ENCODE results near the gene SND1. TPM values are rescaled to one million over a fixed set of nuclear protein-coding genes. Genes with fewer than 3 reads are reported as not detected.

SND1 gene
- total and polyA plus RNA-seq, 2 donors (not counting 3 experiments of a cell fraction or from before 2014, with no cell fraction given) = 116 to 249 TPM

GRCh38 chr7:127758845-127759244 lies 106.9 kb downstream of the SND1 start:
- H3K9me1 ChIP-seq (replicated peaks; ENCODE audit: control insufficient read depth, extremely low read depth, insufficient read depth, low read length) = no peaks in the 10 kb centered on the region
- H3K79me2 ChIP-seq (ENCODE audit: control insufficient read depth, insufficient read depth, low read length) = peaks cover 74% of the 10 kb centered on the region
- no peak overlapping the region for H3K27ac ChIP-seq (ENCODE audit: insufficient read depth, low read depth, low read length)
- intact Hi-C loops (cut with micrococcal nuclease) (no loop called here), dilution Hi-C loops (cut with MboI; ENCODE audit: extremely low pct_ligation_motif_present, low sequenced_read_pairs) (no loop called here)
- TF ChIP-seq MYC (IDR thresholded peaks at IDR 0.05; ENCODE audit: low read depth, low read length) = no peak
- no peak for TF ChIP-seq POLR2A (IDR thresholded peaks at IDR 0.05; ENCODE audit: low read depth, low read length)
- no peak for TF ChIP-seq FOS (IDR thresholded peaks at IDR 0.05; ENCODE audit: borderline replicate concordance, insufficient read depth, low read length)
- TF ChIP-seq JUN (IDR thresholded peaks at IDR 0.05; ENCODE audit: borderline replicate concordance, insufficient read depth, insufficient read length, low read depth) = no peak
- H3K4me1 ChIP-seq (ENCODE audit: control insufficient read depth, extremely low read depth, insufficient read depth, low read length) = no peaks in the 10 kb centered on the region
- H3K9me3 ChIP-seq (replicated peaks; ENCODE audit: control insufficient read depth, insufficient read depth, low read length) = no peaks in the 10 kb centered on the region
- no peak overlapping the region for H2AFZ ChIP-seq (ENCODE audit: low read depth, low read length)
- no TSS peak for BruUV-seq (replicated peaks)
- no peak for FAIRE-seq
- CTCF ChIA-PET = no interaction called here
- no peak overlapping the region for H3K4me3 ChIP-seq (replicated peaks in 1 of 3; ENCODE audit: insufficient read depth in 1 of 3, low read depth in 1 of 3, low read length in 3 of 3)
- no peak overlapping the region for H3K9ac ChIP-seq (replicated peaks; ENCODE audit: extremely low read depth, insufficient read depth, low read length)
- no peaks in the 10 kb centered on the region for H3K27me3 ChIP-seq (ENCODE audit: control insufficient read depth in 2 of 2, insufficient read depth in 2 of 2, low read length in 2 of 2)
- no peaks in the 10 kb centered on the region for H3K36me3 ChIP-seq (ENCODE audit: control insufficient read depth in 2 of 2, extremely low read depth in 1 of 2, insufficient read depth in 2 of 2, low read length in 2 of 2)
- no peak for DNase-seq (ENCODE audit: low read depth, low spot score)
- POLR2A ChIA-PET = no interaction called here
- H4K20me1 ChIP-seq (replicated peaks; ENCODE audit: control insufficient read depth, extremely low read depth, insufficient read depth, low read length) = no peaks in the 10 kb centered on the region
- no peak overlapping the region for H3K4me2 ChIP-seq (ENCODE audit: insufficient read depth, low read length)

GRCh38 chr7:127759945-127760421 lies 108.0 kb downstream of the SND1 start:
- DNase-seq (ENCODE audit: low read depth, low spot score) (no peak), FAIRE-seq (no peak)
- no peaks in the 10 kb centered on the region for H3K9me3 ChIP-seq (replicated peaks; ENCODE audit: control insufficient read depth, insufficient read depth, low read length)
- dilution Hi-C loops (cut with MboI; ENCODE audit: extremely low pct_ligation_motif_present, low sequenced_read_pairs) (no loop called here), intact Hi-C loops (cut with micrococcal nuclease) (no loop called here)
- no peak overlapping the region for H3K4me2 ChIP-seq (ENCODE audit: insufficient read depth, low read length)
- ChIA-PET CTCF (no interaction called here), POLR2A (no interaction called here)
- H3K4me1 ChIP-seq (ENCODE audit: control insufficient read depth, extremely low read depth, insufficient read depth, low read length) = no peaks in the 10 kb centered on the region
- no peak overlapping the region for H3K9ac ChIP-seq (replicated peaks; ENCODE audit: extremely low read depth, insufficient read depth, low read length)
- H3K4me3 ChIP-seq (replicated peaks in 1 of 3; ENCODE audit: insufficient read depth in 1 of 3, low read depth in 1 of 3, low read length in 3 of 3) = no peak overlapping the region
- no peaks in the 10 kb centered on the region for H4K20me1 ChIP-seq (replicated peaks; ENCODE audit: control insufficient read depth, extremely low read depth, insufficient read depth, low read length)
- TF ChIP-seq GATA2 (IDR thresholded peaks at IDR 0.05; ENCODE audit: insufficient read depth, insufficient read length, low read depth, low read length) = no peak
- TF ChIP-seq POLR2A (IDR thresholded peaks at IDR 0.05; ENCODE audit: low read depth, low read length) = no peak
- no peaks in the 10 kb centered on the region for H3K27me3 ChIP-seq (ENCODE audit: control insufficient read depth in 2 of 2, insufficient read depth in 2 of 2, low read length in 2 of 2)
- no TSS peak for BruUV-seq (replicated peaks)
- H3K9me1 ChIP-seq (replicated peaks; ENCODE audit: control insufficient read depth, extremely low read depth, insufficient read depth, low read length) = no peaks in the 10 kb centered on the region
- no peak overlapping the region for H3K27ac ChIP-seq (ENCODE audit: insufficient read depth, low read depth, low read length)
- H3K79me2 ChIP-seq (ENCODE audit: control insufficient read depth, insufficient read depth, low read length) = peaks cover 73% of the 10 kb centered on the region
- no peaks in the 10 kb centered on the region for H3K36me3 ChIP-seq (ENCODE audit: control insufficient read depth in 2 of 2, extremely low read depth in 1 of 2, insufficient read depth in 2 of 2, low read length in 2 of 2)
- no peak overlapping the region for H2AFZ ChIP-seq (ENCODE audit: low read depth, low read length)

All from endothelial cell of umbilical vein (primary cell).